GM12873 (cell line): ENCODE data around the gene TLL2.
A peak's percentile ranks its signal among the peaks of the same experiment; 100 is the strongest.

Source experiments
- CTCF ChIP-seq: IDR thresholded peaks from 2 replicates; pipeline ENCODE4 v1.5.1; 2012; ENCODE audit warnings: low read depth, mild to moderate bottlenecking, moderate library complexity, low read length, control low read depth; ENCODE audit not compliant: insufficient read depth; ENCODE audit errors: missing control alignments

Gene TLL2

GRCh38 chr10:96339956-96340904, 173.5 kb downstream of the TLL2 start:
- TF ChIP-seq CTCF, result peak; percentile 84

GRCh38 chr10:96339383-96339782, 174.3 kb downstream of the TLL2 start:
- TF ChIP-seq CTCF, result no peak

- TF ChIP-seq CTCF, result no peak
Measured at GRCh38 chr10:96338279-96338925, 175.3 kb downstream of the TLL2 start.

- TF ChIP-seq CTCF, result no peak
Measured at GRCh38 chr10:96337106-96337505, 176.6 kb downstream of the TLL2 start.

GRCh38 chr10:96334616-96335526, 178.9 kb downstream of the TLL2 start:
- peak; percentile 76 for TF ChIP-seq CTCF

- TF ChIP-seq CTCF, result no peak
Measured at GRCh38 chr10:96333101-96333500, 180.6 kb downstream of the TLL2 start.

- TF ChIP-seq CTCF, result no peak
Measured at GRCh38 chr10:96327462-96327861, 186.3 kb downstream of the TLL2 start.
